Sigmoid colon (tissue), 7 donors: ENCODE measurements around the gene VPS13A. TPM values are rescaled to one million over a fixed set of nuclear protein-coding genes. Genes with fewer than 3 reads are reported as not detected.
"Not testable (repeated sequence)": the region's sequence is repeated elsewhere in the genome, so short reads cannot be mapped to it uniquely, and the experiment has no call there.

Source experiments
- DNase-seq: peaks from one replicate; pipeline ENCODE4 v3.0.0-alpha.2; 2019
- H3K27ac ChIP-seq, 4 donors: fragments of 200-600 bp; sonication (generic); one replicate each; pipeline ENCODE4 v1.5.1; 2016 to 2019; ENCODE audit warnings: mild to moderate bottlenecking in 1 of 4
- H3K27me3 ChIP-seq, 3 donors: fragments of 200-600 bp; sonication (generic); one replicate each; pipeline ENCODE4 v1.5.1; 2019; ENCODE audit warnings: mild to moderate bottlenecking in 1 of 3
- H3K36me3 ChIP-seq, 4 donors: fragments of 200-600 bp; sonication (generic); one replicate each; pipeline ENCODE4 v1.5.1; 2016 to 2019
- H3K4me1 ChIP-seq, 4 donors: fragments of 200-600 bp; sonication (generic); one replicate each; pipeline ENCODE4 v1.5.1; 2017 to 2019
- H3K4me3 ChIP-seq, 4 donors: fragments of 200-600 bp; sonication (generic); one replicate each; pipeline ENCODE4 v1.5.1; 2017 to 2019; ENCODE audit warnings: mild to moderate bottlenecking in 2 of 4, moderate library complexity in 1 of 4
- H3K9me3 ChIP-seq, 4 donors: fragments of 200-600 bp in 3 of 4; sonication (generic) in 3 of 4; one replicate each; pipeline versions ENCODE4 v1.5.1 to v1.6.1; 2013 to 2019
- CTCF ChIP-seq, 4 experiments: fragments of 450-650 bp in 3 of 4; fragments of 200-600 bp in 1 of 4; IDR thresholded peaks; one replicate each; pipeline ENCODE4 v1.5.1; 2016 to 2019; ENCODE audit warnings: antibody characterized with exemption in 4 of 4, mild to moderate bottlenecking in 3 of 4, moderate library complexity in 2 of 4
- EP300 ChIP-seq, 4 donors: sonication (generic); formaldehyde crosslinking; IDR thresholded peaks; one replicate each; pipeline ENCODE4 v1.6.1; 2017; ENCODE audit warnings: antibody characterized with exemption in 4 of 4
- POLR2A ChIP-seq, 2 donors: fragments of 450-650 bp; IDR thresholded peaks; one replicate each; pipeline ENCODE4 v1.6.1; 2016; ENCODE audit warnings: antibody characterized with exemption in 2 of 2, mild to moderate bottlenecking in 2 of 2, moderate library complexity in 2 of 2
- POLR2AphosphoS5 ChIP-seq, 4 donors: sonication (generic); formaldehyde crosslinking; IDR thresholded peaks; one replicate each; pipeline ENCODE4 v1.6.1; 2017; ENCODE audit warnings: antibody characterized with exemption in 4 of 4
- WGBS, 2 donors: extraction: QIAGEN DNeasy Blood & Tissue Kit; methylation state at CpG; one replicate each; pipeline ENCODE4 v1.1.7; 2013; 5-methylcytosine and 5-hydroxymethylcytosine counted together
- intact Hi-C: fragments of 100-400 bp; cut with DNase I; formaldehyde crosslinking; loops from one replicate; pipeline ENCODE4 v1.15.1; 2023
- polyA plus RNA-seq, 3 donors: library from polyadenylated mRNA; stranded (reverse); fragments of 200-250 nt; gene quantifications; one replicate each; pipeline ENCODE4 v1.2.3, GENCODE V29; 2013
- total RNA-seq, 4 donors: library from RNA; depleted of rRNA; stranded (reverse); fragments of >200 nt; gene quantifications; one replicate each; pipeline ENCODE4 v1.1.0, GENCODE V29; 2016
- donor health status: healthy with polysubstance abuse.
- donor health status: Bipolar disorder and iron deficiency.
- donor health status: healthy.

Gene VPS13A
- total and polyA plus RNA-seq, 7 donors, result 3.2 to 71.5 (median 32.6) TPM

- no peak for DNase-seq
- no peak overlapping the region for H3K4me3 ChIP-seq
- no peaks in the 10 kb centered on the region for H3K4me1 ChIP-seq
- H3K27me3 ChIP-seq, result no peaks in the 10 kb centered on the region
- intact Hi-C loops, result no loop called here
- H3K9me3 ChIP-seq, result no peaks in the 10 kb centered on the region
- TF ChIP-seq CTCF (IDR thresholded peaks at IDR 0.05), result no peak
- peaks cover 0 to 12% (median 0%) of the 10 kb centered on the region in 4 donors for H3K36me3 ChIP-seq
- WGBS, 2 donors, result 94 to 98% methylated on average over 1 of the region's 1 CpG
- no peak overlapping the region for H3K27ac ChIP-seq
Observed at GRCh38 chr9:77251050-77251449, 73.7 kb downstream of the VPS13A start.

- no peak for DNase-seq
- intact Hi-C loops, result no loop called here
- no peak overlapping the region for H3K27ac ChIP-seq
- H3K4me1 ChIP-seq, result no peaks in the 10 kb centered on the region
- no peaks in the 10 kb centered on the region for H3K27me3 ChIP-seq
- 97 to 98% methylated on average over 2 of the region's 2 CpGs for WGBS, 2 donors
- TF ChIP-seq POLR2AphosphoS5 (IDR thresholded peaks at IDR 0.05) (no peak), EP300 (IDR thresholded peaks at IDR 0.05) (no peak), CTCF (IDR thresholded peaks at IDR 0.05) (no peak)
- peaks cover 0 to 20% (median 2%) of the 10 kb centered on the region in 4 donors for H3K36me3 ChIP-seq
- no peaks in the 10 kb centered on the region for H3K9me3 ChIP-seq
- H3K4me3 ChIP-seq, result no peak overlapping the region
Observed at GRCh38 chr9:77257275-77257674, 79.9 kb downstream of the VPS13A start.

DNA sequence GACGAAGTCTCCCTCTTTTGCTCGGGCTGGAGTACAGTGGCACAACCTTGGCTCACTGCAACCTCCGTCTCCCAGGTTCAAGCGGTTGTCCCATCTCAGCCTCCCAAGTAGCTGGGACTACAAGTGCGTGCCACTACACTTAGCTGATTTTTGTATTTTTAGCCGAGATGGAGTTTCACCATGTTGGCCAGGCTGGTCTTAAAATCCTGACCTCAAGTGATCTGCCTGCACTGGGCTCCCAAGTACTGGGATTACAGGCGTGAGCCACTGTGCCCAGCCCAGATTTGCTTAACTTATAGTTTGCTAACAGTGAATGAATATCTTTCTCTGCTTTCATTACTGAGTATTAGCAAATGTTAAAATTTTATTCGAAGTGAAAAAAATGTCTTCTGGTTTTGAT, 84.3 kb downstream of the VPS13A start:
- no peak overlapping the region for H3K4me3 ChIP-seq
- 96 to 97% methylated on average over 8 of the region's 8 CpGs for WGBS, 2 donors
- peaks cover 0 to 5% (median 2%) of the 10 kb centered on the region in 4 donors for H3K9me3 ChIP-seq
- DNase-seq, result no peak
- intact Hi-C loops, result no loop called here
- H3K36me3 ChIP-seq, result peaks cover 0 to 20% (median 2%) of the 10 kb centered on the region in 4 donors
- H3K4me1 ChIP-seq, result no peaks in the 10 kb centered on the region
- TF ChIP-seq CTCF (IDR thresholded peaks at IDR 0.05), result no peak
- no peak for TF ChIP-seq POLR2A (IDR thresholded peaks at IDR 0.05)
- no peak for TF ChIP-seq EP300 (IDR thresholded peaks at IDR 0.05)
- TF ChIP-seq POLR2AphosphoS5 (IDR thresholded peaks at IDR 0.05), result no peak
- H3K27ac ChIP-seq, result no peak overlapping the region
- no peaks in the 10 kb centered on the region for H3K27me3 ChIP-seq

GRCh38 chr9:77267762-77268161, 90.4 kb downstream of the VPS13A start:
- WGBS, 2 donors, result 89 to 93% methylated on average over 5 of the region's 5 CpGs

DNA sequence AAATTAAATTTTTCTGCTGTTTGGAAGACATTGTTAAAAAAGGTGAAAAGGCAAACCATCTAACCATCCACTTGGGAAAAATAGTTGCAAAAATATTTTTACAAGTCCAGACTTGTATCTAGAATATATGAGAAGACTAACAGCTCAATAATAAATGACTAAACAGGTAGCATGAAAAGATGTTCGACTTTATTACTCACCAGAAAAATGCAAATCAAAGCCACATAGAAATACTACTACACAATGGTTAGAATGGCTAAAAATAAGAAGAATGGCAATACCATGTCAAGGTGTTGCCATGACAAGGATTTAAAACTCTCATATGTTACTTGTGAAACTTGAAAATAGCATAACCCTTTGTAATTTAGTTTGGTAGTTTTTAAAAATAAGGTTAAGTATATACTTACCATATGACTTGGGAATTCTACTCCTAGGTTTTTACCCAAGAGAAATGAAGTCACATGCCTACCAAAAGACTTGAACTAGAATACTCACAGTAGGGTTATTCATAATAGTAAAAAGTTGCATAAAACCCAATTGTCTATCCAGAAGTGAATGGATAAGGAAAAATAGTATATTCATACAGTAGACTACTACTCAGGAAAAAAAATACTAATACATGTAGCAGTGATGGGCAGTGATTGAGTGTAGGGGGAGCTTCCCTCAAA, 93.8 kb downstream of the VPS13A start:
- H3K9me3 ChIP-seq, result no peaks in the 10 kb centered on the region
- no peak for DNase-seq
- H3K27ac ChIP-seq, result no peak overlapping the region
- no peaks in the 10 kb centered on the region for H3K4me1 ChIP-seq
- H3K27me3 ChIP-seq, result no peaks in the 10 kb centered on the region
- WGBS, 2 donors, result 81 to 90% methylated on average over 1 of the region's 1 CpG
- intact Hi-C loops, result no loop called here
- peaks cover 0 to 28% (median 0%) of the 10 kb centered on the region in 4 donors for H3K36me3 ChIP-seq
- no peak for TF ChIP-seq POLR2A (IDR thresholded peaks at IDR 0.05)
- no peak for TF ChIP-seq POLR2AphosphoS5 (IDR thresholded peaks at IDR 0.05)
- TF ChIP-seq EP300 (IDR thresholded peaks at IDR 0.05), result no peak
- TF ChIP-seq CTCF (IDR thresholded peaks at IDR 0.05), result no peak
- no peak overlapping the region for H3K4me3 ChIP-seq

More at GRCh38 chr9:77267762-77268161, 90.4 kb downstream of the VPS13A start:
- DNase-seq, H3K4me3 ChIP-seq, H3K27me3 ChIP-seq, H3K4me1 ChIP-seq, intact Hi-C loops, H3K9me3 ChIP-seq, H3K27ac ChIP-seq: not testable (repeated sequence)
- H3K36me3 ChIP-seq, result peaks cover 0 to 10% (median 0%) of the 10 kb centered on the region in 4 donors
